ENCODE measurements around the gene SLC35F2.
A peak's percentile ranks its signal among the peaks of the same experiment; 100 is the strongest.

SLC35F2 gene

GRCh38 chr11:107825875-107826274, 32.7 kb downstream of the SLC35F2 start:
- TF ChIP-seq REST (IDR thresholded peaks at IDR 0.05; ENCODE audit: insufficient replicate concordance, low read depth), result no peak
- no peak for TF ChIP-seq POLR2AphosphoS5 (IDR thresholded peaks at IDR 0.05; ENCODE audit: low read depth)
- no peak for TF ChIP-seq SPI1 (IDR thresholded peaks at IDR 0.05; ENCODE audit: borderline replicate concordance, low read depth)
- no peak for TF ChIP-seq CTCF (IDR thresholded peaks at IDR 0.05; ENCODE audit: insufficient read depth, low read length)
- TF ChIP-seq GABPA (IDR thresholded peaks at IDR 0.05; ENCODE audit: low read depth), result no peak
- Histone ChIP-seq H3K27me3 (ENCODE audit: insufficient read depth, poor library complexity, severe bottlenecking) (no peaks in the 10 kb centered on the region), H3K27ac (replicated peaks) (peak overlapping the region; percentile 52), H3K4me3 (replicated peaks; ENCODE audit: insufficient read depth, low read length) (no peak overlapping the region)
- DNase-seq (ENCODE audit: low read depth in 1 of 2, low spot score in 1 of 2), result no peak

GRCh38 chr11:107824668-107825369, 33.8 kb downstream of the SLC35F2 start:
- DNase-seq (ENCODE audit: low read depth in 1 of 2, low spot score in 1 of 2), result peak; percentile 68 to 70
- H3K27ac ChIP-seq (replicated peaks), result peak overlapping the region; percentile 52

GRCh38 chr11:107821199-107821927, 37.2 kb downstream of the SLC35F2 start:
- Histone ChIP-seq H3K27me3 (ENCODE audit: insufficient read depth, poor library complexity, severe bottlenecking) (no peaks in the 10 kb centered on the region), H3K4me3 (replicated peaks; ENCODE audit: insufficient read depth, low read length) (no peak overlapping the region), H3K27ac (replicated peaks) (no peak overlapping the region)
- TF ChIP-seq POLR2AphosphoS5 (IDR thresholded peaks at IDR 0.05; ENCODE audit: low read depth), result no peak
- DNase-seq (ENCODE audit: low read depth in 1 of 2, low spot score in 1 of 2), result no peak

More at GRCh38 chr11:107824668-107825369, 33.8 kb downstream of the SLC35F2 start:
- H3K4me3 ChIP-seq (replicated peaks; ENCODE audit: insufficient read depth, low read length), result no peak overlapping the region
- H3K27me3 ChIP-seq (ENCODE audit: insufficient read depth, poor library complexity, severe bottlenecking), result no peaks in the 10 kb centered on the region
- no peak for TF ChIP-seq CTCF (IDR thresholded peaks at IDR 0.05; ENCODE audit: insufficient read depth, low read length)
- TF ChIP-seq SPI1 (IDR thresholded peaks at IDR 0.05; ENCODE audit: borderline replicate concordance, low read depth), result peak; percentile 90

GRCh38 chr11:107819361-107820014, 39.1 kb downstream of the SLC35F2 start:
- DNase-seq (ENCODE audit: low read depth in 1 of 2, low spot score in 1 of 2), result no peak
- H3K4me3 ChIP-seq (replicated peaks; ENCODE audit: insufficient read depth, low read length), result no peak overlapping the region
- no peak for TF ChIP-seq CTCF (IDR thresholded peaks at IDR 0.05; ENCODE audit: insufficient read depth, low read length)
- peak; percentile 28; the same call in 1 of the 2 replicates for TF ChIP-seq SPI1 (IDR thresholded peaks at IDR 0.05; ENCODE audit: borderline replicate concordance, low read depth)
- TF ChIP-seq GABPA (IDR thresholded peaks at IDR 0.05; ENCODE audit: low read depth), result no peak

More at GRCh38 chr11:107819361-107820014, 39.1 kb downstream of the SLC35F2 start:
- Histone ChIP-seq H3K27me3 (ENCODE audit: insufficient read depth, poor library complexity, severe bottlenecking) (no peaks in the 10 kb centered on the region), H3K27ac (replicated peaks) (no peak overlapping the region)
